Measurements from ENCODE around the gene OXA1L.

Gene OXA1L

DNA sequence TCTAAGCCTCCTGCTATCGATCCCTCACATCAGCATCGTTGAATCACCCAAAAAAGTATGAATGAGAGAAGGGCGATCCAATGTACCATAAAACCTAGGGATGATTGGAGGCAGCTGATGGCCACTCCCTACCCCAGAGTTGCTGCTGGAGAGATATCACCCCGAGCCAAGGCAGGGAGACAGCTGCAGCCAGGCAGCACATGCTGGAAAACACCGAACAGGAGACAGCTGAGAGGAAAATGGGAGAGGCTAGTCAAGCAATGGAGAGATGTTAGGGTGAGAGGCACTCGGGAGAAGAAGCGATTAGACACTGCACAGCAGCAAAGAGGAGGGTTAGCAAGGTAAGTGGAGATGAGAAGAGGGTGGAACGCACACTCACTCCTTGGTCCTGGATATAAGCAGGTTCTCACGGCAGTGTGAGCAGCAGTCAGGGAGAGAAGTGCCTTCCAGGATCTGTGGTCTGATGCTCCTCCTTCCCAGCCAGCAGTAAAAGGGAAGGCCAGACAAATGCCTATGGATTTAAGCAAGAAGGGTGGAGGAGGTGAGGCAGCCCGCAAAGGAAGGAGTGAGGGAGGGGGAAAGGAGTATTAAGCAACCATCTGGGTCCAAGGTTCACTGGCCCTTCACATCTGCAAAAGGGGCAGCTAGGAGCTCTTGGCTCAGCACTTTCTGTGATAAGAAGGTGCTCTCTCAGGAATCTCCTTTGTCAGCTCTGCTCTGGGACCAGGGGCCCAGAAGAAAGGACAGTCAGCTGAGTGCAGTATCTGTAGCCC lies 48.6 kb downstream of the OXA1L start, which contains the start of gene SLC7A7:
Gene SLC7A7, minus strand, starts transcription at position 495 of the 773 bp plus-strand sequence. CDS start 2,037 bp downstream, outside the sequence.
- Histone ChIP-seq H3K27ac (no peak within 1 kb of the TSS), H3K36me3 (no peaks in the 10 kb centered on the region), H3K4me3 (ENCODE audit: low read depth, low read length) (no peak within 1 kb of the TSS), H3K27me3 (ENCODE audit: insufficient read depth, low read depth, severe bottlenecking) (peaks cover 3% of the 10 kb centered on the region), H3K9me3 (ENCODE audit: severe bottlenecking) (no peaks in the 10 kb centered on the region)
- DNase-seq: no peak
- TF ChIP-seq, protein P1, sequence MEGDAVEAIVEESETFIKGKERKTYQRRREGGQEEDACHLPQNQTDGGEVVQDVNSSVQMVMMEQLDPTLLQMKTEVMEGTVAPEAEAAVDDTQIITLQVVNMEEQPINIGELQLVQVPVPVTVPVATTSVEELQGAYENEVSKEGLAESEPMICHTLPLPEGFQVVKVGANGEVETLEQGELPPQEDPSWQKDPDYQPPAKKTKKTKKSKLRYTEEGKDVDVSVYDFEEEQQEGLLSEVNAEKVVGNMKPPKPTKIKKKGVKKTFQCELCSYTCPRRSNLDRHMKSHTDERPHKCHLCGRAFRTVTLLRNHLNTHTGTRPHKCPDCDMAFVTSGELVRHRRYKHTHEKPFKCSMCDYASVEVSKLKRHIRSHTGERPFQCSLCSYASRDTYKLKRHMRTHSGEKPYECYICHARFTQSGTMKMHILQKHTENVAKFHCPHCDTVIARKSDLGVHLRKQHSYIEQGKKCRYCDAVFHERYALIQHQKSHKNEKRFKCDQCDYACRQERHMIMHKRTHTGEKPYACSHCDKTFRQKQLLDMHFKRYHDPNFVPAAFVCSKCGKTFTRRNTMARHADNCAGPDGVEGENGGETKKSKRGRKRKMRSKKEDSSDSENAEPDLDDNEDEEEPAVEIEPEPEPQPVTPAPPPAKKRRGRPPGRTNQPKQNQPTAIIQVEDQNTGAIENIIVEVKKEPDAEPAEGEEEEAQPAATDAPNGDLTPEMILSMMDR (IDR thresholded peaks at IDR 0.05; ENCODE audit: low read depth, low read length): no peak

DNA sequence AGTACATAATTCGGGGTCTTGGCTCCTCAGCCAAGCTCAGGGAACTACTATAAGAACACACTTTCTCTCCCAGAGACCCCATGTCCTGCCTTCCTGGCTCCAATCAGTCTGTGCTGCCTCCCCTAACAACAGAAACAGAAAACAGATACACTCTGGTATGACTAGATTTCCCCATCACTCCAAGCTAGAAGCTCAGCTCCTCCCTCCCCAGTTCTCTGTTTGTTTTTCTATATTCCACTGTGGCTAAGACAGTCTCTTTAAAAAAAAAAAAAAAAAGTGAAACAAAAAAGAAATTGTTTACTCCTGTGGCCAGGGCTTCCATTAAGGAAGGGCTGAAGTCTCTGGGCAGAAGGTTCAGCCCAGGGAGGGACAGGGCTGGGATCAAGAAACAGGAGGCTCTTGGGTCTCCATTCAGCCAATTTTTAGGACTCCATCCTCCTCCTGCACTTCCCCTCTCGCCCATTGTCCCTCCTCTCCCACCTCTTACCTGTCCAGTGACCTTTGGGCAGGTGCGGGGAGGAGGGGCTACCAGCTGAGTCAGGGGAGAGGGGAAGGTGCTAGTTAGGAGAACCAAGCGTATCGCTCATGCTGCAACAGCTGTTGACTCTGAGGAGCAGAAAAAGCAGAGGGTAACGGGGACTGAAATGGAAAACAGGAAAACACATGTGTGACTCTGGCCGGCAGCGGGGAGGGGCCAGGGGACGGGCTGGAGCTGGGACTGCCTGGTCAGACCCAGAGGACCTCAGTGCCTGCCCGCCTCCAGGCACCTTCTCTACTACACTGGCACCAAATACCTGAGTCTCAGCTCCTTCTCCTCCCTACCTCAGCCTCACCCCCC lies 52.9 kb downstream of the OXA1L start:
- TF ChIP-seq, protein P1 (IDR thresholded peaks at IDR 0.05; ENCODE audit: low read depth, low read length): no peak
- no peak for DNase-seq
- Histone ChIP-seq H3K9me3 (ENCODE audit: severe bottlenecking) (no peaks in the 10 kb centered on the region), H3K36me3 (no peaks in the 10 kb centered on the region), H3K27ac (no peak overlapping the region), H3K4me3 (ENCODE audit: low read depth, low read length) (no peak overlapping the region), H3K27me3 (ENCODE audit: insufficient read depth, low read depth, severe bottlenecking) (peaks cover 3% of the 10 kb centered on the region)

DNA sequence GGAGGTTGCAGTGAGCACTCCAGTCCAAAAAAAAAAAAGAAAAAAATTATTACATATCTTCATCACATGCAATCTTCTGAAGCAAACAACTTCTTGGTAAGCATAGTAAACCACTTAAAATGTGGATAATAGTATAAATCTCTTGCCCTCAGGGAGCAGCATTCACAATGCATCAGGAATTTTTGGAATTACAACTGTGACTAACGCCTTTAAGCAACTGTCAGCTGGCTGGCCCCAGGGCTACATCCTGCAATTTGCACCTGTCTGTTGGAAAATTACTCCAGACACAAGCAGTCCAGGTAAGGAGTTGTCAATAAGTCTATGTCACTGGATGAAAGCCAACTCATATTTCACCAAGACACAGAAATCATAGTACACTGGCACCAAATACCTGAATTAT lies 54.2 kb downstream of the OXA1L start:
- Histone ChIP-seq H3K27ac (no peak overlapping the region), H3K4me3 (ENCODE audit: low read depth, low read length) (no peak overlapping the region), H3K27me3 (ENCODE audit: insufficient read depth, low read depth, severe bottlenecking) (no peaks in the 10 kb centered on the region), H3K9me3 (ENCODE audit: severe bottlenecking) (no peaks in the 10 kb centered on the region), H3K36me3 (no peaks in the 10 kb centered on the region)
- no peak for DNase-seq
- TF ChIP-seq, protein P1 (IDR thresholded peaks at IDR 0.05; ENCODE audit: low read depth, low read length): no peak

DNA sequence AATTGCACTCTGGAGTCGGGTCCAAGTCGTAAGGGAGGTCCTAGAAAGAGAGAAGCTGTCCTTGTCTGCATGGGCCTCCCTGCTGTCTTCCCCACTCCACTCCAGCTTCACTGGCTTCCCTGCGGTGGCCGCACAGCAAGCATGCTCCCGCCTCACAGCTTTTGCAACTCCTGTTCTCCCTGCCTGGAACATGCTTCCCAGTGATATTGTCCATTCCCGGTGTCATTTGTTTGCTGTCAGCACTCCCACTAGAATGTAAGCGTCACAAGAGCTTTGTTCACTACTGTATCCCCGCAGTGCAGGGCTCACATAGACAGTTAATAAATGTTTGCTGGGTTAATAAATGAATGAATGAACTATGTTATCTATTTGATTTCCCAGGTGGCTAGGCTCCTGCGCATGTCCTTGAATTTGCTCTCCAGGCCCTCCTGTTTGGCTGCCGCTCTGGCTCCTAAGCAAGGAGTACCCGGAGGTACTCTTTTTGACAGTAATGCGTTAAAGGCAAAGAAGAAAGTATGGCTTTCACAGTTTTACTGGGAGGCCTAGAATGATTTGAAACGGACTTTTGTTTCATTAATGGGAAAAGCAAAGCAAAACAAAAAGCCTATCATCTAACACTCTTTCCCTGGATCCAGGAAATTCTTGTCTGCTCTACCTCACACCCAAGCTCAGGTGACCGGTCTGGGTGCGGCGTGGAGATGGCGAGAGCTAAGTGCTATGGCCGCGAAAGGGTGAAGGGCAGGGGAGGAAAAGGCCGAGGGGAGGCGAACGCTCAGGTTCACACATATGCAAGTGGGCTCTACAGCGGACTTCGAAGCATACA lies 54.9 kb downstream of the OXA1L start:
- TF ChIP-seq, protein P1 (IDR thresholded peaks at IDR 0.05; ENCODE audit: low read depth, low read length): no peak
- Histone ChIP-seq H3K4me3 (ENCODE audit: low read depth, low read length) (no peak overlapping the region), H3K9me3 (ENCODE audit: severe bottlenecking) (no peaks in the 10 kb centered on the region), H3K27ac (no peak overlapping the region), H3K36me3 (no peaks in the 10 kb centered on the region), H3K27me3 (ENCODE audit: insufficient read depth, low read depth, severe bottlenecking) (no peaks in the 10 kb centered on the region)
- no peak for DNase-seq

DNA sequence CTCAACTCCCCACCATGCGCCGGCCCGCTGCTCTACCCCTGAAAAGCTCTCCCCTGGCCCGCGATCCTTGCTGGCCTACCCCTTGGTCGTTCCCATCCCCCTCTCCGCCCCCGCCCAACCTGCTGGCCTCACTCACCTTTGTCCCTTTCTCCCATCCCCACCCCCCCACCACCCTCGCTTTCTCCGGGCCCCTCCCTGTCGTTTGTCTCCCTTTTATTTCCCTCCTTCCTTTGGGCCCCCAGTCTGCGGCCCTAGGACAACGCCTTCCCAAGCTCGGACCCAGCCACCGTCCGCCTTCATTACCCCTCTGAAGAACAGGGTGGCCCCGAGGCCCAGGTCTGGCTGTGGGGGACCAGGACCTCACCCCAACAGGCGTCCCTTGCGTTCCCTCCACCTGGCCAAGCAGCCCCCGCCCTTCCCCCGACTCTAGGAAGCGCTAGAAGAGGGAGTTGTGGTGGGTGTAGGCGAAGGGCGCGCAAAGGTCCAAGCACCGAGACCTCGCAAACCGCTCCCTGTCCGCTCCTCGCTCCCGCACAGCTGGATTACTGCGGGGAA lies 55.6 kb downstream of the OXA1L start:
- H3K9me3 ChIP-seq (ENCODE audit: severe bottlenecking): no peaks in the 10 kb centered on the region
- no peaks in the 10 kb centered on the region for H3K27me3 ChIP-seq (ENCODE audit: insufficient read depth, low read depth, severe bottlenecking)
- DNase-seq: no peak
- H3K4me3 ChIP-seq (ENCODE audit: low read depth, low read length): no peak overlapping the region
- H3K27ac ChIP-seq: no peak overlapping the region
- TF ChIP-seq, protein P1 (IDR thresholded peaks at IDR 0.05; ENCODE audit: low read depth, low read length): no peak
- H3K36me3 ChIP-seq: no peaks in the 10 kb centered on the region
